HG03039 (cell line): ENCODE data around the gene FAU.
"Not testable (repeated sequence)": the region's sequence is repeated elsewhere in the genome, so short reads cannot be mapped to it uniquely, and the experiment has no call there.

ENCODE experiments used
- ATAC-seq: cut with Tn5 transposase; IDR thresholded peaks from one replicate; pipeline ENCODE4 v1.9.1; 2021; ENCODE audit warnings: mild to moderate bottlenecking, moderate library complexity; ENCODE audit not compliant: unreplicated experiment

Gene FAU

DNA sequence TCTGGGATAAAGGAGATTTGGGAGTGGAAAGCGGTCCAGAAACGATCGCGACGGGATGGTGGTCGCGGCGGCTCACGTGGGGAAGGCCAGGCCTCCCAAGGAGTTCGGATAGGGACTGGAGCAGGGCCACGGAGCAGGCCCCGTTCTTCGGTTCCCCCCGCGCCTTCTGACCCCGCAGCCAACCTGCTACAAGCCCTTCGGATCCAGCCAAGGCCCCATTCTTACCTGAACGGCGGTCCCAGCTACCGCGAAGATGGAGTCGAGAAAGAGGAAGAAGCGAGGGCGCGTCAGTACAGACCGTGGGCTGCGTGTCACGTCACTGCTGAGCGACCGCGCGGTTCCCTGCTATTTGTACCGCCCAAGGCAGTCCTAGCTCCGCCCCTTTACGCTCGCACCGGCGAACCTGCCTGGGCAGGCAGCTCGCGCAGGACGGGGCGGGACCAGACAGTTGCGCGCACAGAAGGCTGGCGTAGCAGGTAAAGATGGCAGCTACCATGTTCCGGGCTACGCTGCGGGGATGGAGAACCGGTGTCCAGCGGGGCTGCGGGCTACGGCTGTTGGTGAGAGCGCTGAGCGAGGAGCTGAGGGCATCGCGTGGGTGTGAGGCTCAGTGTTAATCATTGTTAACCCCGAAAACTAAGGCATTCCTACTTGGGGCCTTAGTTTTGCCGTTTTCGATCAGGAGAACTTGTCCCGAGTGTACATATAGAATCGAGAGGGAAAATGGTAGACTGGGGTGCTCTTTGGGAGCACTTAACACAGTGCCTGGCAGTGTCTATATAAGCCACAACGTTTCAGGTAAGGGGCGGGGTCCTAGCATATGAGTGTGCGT, at the start of gene FAU, which contains the start of gene MRPL49:
TSS of gene FAU (minus strand) at position 270 of the 832 bp plus-strand sequence. CDS start 321 bp downstream, outside the sequence.
TSS of gene MRPL49 (plus strand) at position 457 of the 832 bp plus-strand sequence. CDS start at position 483, 26 bp downstream.
- ATAC-seq: peak; percentile 62

DNA sequence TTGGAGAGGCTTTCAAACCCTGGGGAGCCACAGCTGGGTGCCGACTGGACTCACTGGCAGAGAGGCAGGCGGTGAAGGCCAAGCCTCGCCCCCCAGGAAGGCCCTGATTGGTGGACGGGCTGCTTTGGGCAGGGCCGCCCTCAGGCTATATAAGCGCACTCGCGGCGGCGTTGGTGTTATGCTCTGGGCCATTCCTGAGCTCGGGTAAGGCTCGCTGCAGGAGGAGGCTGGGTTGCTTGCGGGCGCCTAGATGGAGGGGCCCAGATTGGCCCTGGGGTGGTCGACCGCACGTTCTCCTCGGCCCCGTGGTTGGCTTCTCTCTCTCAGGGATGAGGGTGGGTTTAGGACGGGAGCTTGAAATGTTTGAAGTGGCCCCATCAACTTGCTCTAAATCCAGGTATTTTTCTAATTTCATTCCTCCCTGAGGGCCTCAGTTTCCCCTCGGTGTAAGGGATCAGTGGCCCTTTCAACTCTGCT, 48.2 kb upstream of the FAU start, which contains the start of gene SPDYC:
TSS of gene SPDYC (plus strand) at position 176 of the 477 bp plus-strand sequence. CDS start 1,125 bp downstream, outside the sequence.
- no peak for ATAC-seq

DNA sequence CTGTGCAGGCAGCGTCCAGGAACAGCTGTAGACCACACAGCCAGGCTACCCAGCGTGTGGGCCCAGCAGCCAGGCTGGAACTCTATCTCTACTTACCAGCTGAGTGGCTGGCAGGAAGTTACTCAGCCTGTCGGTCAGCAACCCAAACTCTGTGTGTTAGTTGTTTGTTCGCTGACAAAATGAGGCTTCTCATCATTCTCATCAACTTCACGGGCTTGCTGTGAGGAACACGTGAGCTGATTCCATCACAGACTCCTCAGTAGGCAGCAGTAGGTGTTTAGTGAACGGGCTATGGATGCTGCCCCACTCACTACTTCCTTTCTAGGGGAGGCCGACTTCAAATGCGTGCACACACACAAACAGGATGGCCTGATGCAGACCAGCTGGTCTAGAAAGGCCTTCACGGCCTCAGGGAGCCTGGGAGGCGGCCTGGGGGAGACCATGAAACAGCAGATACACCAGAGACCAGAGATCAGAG, 47.3 kb upstream of the FAU start:
- ATAC-seq: no peak

DNA sequence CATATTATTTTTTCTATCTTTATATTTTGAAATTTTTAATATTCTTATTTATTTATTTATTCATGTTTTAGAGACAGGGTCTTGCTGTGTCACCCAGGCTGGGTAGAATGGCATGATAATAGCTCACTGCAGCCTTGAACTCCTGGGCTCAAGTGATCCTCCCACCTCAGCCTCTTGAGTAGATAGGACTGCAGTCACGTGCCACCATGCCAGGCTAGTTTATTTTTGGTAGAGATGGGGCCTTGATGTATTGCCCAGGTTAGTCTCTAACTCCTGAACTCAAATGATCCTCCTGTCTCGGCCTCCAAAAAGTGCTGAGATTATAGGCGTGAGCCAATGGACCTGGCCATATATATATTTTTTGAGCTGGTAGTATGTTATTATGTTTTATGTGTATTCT, 45.7 kb upstream of the FAU start:
- no peak for ATAC-seq

DNA sequence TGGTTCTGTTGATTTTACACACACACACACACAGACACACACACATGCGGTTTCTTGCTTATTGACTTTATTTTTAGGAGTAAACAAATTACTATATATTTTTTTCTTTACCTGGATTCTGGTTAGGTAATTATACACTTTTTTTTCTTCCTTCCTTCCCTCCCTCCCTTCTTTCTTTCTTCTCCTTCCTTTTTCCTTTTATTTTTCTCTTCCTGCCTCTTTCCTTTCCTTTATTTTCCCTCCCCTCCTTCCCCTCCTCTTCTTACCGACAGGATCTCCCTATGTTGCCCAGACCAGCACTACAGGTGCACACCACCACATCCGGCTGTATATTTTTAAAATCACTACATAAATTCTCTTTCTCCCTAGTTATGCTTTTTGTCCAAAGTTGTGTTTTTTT, 45.0 kb upstream of the FAU start:
- no peak for ATAC-seq

DNA sequence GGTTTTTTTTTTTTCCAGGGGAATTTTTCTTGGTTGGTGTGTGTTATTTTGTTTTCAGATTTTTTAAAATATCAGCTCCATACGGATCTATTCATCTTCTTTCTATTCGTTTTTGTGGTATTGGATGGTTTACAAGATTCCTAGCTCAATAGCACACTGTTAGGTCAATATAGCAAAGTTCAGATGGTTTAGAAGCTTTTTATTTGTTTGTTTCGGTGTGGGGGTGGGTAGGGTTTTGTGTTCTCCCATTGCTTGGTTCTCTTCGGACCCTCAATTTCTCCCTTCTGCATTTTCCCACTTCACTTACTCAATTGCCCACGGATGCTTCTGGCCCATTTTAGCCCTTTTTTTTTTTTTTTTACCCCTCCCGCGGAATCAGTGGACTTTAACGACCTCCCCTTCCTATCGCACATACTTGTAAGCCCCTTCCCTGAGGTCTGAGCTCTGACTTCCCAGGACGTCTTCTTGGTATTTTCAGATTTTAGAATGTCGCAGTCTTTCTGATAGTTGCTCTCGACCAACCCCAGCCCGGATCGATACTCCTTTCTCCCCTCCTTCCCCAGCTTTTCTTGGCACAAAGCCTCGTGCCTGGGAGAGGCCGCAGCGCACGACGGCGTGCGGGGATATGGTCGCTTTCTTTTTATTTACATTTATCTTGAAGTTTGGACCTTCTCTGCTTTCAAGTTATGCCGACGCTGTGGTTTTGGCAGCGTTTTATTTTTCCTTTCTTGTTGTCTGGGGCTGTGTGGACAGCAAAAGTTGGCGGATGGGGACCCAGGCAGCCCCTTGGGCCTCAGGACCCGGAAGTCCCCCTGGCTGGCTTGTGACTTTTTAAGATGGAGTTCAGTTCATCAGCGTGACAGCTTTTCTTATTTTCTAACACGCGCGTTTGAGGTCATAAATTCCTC, 43.7 kb upstream of the FAU start:
- no peak for ATAC-seq

DNA sequence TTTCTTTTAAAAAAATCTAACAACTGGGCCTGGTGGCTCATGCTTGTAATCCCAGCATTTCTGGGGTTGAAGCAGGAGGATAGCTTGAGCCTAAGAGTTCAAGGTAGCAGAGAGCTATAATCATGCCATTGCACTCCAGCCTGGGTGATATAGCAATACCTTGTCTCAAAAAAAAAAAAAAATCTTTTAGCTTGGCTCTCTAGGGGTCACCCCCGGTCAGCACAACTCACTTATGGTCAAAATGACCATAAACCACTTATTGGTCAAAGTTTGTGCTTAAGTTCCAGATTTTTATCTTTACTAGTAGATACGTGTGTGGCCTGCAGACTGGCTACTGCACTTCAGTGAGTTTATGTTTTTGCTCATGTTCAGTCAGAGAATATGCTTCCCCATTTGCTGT, 41.8 kb upstream of the FAU start:
- ATAC-seq: no peak

DNA sequence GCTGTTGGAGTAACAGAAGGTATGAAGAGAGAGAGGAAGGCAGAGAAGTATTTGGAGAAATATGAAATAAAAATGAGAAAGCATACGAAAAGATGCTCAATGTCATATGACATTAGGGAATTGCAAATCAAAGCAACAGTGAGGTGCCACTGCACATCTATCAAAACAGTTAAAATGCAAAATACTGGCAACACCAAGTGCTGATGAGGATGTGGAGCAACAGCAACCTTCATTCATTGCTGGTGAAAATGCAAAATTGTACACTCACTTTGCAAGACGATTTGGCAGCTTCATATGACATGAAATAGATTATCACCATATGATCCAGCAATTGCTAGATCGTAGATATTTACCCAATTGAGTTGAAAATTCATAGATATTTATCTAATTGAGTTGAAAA, 38.7 kb upstream of the FAU start:
- no peak for ATAC-seq

DNA sequence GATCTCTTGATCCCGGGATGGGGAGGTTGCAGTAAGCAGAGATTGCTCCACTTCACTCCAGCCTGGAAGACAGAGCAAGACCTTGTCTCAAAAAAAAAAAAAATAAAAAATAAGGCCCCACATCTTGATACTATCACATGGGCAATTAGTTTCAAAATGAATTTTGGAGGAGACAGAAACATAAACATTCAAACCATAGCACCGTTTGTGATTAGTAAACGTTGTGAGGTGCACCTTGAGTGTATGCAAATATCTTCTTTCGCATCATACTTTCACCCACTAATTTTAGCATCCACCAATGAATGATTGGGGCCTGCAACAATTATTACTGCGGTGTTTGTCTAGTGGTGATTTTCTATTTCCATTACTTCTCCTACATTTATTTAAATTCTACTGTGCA, 37.1 kb upstream of the FAU start:
- ATAC-seq: no peak

DNA sequence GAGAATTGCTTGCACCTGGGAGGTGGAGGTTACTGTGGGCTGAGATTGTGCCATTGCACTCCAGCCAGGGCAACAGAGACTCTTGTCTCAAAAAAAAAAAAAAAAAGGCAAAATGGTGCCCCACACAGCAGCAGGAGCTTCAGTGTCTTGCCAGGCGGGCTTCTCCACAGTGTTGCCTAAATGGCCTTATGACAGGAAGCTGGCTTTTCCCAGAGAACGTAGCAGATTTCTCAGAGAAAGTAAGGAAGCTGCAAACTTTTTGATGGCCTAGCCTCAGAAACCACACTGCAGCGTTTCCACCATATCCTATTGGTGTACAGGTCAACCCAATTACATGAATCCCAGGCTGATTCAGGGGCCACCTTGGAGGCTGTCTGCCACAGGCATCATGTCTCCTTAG, 35.4 kb upstream of the FAU start:
- no peak for ATAC-seq

DNA sequence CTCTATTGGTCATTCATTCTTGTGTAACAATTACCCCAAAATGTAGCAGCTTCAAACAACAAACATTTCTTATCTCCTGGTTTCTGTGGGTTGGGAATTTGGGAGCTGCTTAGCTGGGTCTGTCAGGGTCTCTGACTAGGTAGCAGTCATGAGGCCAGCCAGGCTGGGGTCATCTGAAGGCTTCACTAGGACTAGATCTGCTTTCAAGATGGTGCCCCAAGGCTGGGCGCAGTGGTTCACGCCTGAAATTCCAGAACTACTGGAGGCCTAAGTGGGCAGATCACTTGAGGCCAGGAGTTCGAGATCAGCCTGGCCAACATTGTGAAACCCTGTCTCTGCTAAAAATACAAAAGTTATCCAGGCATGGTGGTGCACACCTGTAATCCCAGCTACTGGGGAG, 35.0 kb upstream of the FAU start:
- ATAC-seq: no peak

DNA sequence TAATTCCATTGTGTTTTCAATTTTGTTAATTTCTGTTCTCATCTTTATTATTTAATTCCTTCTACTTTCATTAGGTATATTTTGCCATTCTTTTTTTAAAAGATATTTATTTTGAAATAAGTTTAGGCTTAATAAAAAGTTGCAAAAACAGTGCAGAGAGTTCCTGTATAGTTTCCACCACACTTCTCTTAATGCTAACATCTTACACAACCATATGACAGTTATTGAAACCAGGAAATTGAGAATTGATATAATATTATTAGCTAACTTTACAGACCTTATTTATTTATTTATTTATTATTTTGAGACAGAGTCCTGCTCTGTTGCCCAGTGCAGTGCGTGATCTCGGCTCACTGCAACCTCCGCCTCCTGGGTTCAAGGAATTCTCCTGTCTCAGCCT, 34.3 kb upstream of the FAU start:
- no peak for ATAC-seq

DNA sequence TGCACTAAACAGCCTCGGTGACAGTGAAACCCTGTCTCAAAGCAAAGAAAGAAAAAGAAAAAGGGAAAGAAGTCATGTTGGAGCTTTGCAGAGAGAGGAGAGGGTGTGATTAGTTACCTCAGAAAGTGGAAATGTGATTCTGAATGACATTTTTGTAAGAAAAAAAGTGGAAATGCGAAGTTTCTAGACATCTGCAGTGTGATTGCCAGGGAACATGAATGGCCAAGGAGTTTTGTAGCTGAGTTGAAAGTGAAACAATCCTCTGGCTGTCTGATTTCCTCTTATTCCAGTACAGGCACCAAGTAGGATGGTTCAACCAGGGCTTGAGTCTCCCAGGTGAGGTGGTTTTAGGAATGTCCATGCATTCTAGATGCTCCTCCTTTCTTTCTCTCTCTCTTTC, 30.2 kb upstream of the FAU start:
- ATAC-seq: no peak

DNA sequence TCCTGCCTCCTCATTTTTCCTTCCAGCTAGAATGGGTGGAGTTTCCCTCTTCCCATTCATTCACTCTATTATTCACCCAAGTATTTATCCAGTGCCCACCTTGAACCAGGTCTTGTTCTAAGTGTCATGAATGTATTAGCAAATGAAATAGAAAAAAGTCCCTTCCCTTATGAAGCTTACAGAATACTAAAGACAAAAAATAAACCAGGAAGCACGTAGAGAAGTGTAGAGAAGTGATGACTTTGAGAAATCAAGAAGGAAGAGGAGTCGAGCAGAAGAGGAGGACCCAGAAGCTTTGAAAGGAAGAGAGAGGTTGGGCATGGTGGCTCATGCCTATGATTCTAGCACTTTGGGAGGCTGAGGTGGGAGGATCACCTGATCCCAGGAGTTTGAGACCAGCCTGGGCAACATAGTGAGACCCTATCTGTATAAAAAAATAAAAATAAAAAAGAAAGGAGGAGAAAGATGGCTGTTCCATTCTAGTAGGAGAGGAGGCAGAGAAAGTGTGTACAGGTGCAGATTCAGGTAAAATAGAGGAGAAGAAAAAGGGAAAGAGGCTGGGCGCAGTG, 29.5 kb upstream of the FAU start:
- ATAC-seq: no peak

DNA sequence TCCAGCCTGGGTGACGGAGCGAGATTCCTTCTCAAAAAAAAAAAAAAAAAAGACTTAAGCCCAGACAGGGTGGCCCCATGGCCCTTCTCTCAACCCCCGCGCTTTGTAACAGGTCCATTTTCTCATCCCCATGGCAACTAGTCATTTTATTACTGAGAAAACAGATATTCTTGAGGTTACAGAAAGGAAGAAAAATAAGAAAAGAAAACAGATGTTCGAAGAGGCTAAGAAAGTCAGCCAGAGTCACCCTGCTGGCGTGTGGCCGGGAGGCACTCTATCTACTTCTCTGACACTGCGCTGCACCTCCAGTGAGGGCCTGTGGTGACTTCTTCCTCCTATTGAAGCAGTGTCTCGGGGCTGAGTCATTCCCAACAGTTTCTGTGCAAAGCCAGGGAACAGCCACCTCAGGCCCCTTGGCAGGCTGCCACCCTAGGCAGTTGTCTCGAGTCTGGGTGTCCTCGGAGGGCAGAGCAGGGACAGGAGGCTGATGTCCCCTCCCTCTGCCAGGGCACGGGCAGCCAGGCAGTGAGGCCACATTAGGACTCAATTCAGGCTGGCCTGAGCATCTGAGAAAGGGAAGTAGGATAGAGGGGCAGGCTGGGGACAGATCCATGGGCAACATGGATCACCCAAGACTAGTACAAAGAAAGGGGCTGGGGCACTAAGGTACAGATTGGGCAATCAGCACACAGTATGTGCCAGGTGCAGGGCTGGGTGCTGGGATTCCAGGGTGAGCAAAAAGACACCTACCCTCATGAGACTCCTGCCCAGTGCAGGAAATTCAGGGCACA, 28.8 kb upstream of the FAU start:
- no peak for ATAC-seq

DNA sequence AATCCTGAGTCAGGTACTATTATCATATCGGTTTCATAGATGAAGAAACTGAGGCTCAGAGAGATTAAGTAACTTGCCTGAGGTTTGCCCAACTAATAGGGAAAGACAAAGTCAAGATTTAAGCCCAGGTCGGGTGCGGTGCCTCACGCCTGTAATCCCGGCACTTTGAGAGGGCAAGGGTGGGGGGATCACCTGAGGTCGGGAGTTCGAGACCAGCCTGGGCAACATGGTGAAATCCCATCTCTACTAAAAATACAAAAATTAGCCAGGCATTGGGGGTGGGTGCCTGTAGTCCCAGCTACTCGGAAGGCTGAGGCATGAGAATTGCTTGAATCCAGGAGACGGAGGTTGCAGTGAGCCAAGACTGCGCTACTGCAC, 28.2 kb upstream of the FAU start:
- not testable (repeated sequence) for ATAC-seq

DNA sequence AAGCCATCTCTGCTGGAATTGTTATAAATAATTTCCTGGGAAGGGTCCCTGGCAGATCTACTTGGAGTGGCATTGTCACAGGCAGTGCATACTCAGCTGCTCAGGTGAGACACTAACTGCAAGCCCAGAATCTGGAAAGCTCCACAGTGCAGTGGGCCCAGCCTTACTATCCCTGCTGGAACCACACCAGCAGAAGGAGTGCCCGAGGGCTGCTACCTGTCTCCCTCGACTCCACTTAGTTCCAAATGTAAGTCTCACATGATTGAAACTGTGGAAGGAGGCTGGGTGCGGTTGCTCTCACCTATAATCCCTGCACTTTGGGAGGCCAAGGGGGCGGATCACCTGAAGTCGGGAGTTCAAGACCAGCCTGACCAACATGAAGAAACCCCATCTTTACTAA, 26.7 kb upstream of the FAU start:
- ATAC-seq: no peak

DNA sequence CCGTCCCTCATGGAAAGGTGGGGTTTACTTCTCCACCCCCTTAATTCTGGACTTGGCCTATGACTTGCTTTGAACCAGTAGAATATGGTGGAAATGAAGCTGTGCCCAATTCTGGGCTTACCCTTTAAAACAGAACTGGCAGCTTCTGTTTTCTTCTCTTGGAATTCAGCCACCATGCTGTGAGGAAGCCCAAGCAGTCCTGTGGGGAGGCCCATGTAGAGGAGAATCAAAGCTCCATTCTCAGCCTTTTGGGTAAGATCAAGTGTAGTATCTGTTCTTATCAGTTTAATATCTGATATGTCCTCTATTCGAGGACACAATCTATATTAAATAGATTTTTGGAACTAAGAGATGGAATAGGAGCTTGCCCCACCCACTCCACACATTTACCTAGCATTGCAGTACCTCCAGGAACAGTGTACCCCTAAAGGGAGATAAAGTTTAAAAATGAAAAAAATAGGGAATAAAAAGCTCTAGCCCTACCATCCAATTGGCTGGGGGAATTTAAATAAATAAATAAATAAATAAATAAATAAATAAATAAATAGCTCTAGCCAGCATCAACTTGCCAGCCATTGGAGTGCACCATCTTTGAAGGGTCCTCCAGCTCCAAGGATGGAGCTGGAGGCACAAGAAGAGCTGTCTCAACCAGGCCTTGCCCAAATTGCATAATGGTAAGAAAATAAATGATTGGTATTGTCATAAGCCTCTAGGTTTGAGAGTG, 25.6 kb upstream of the FAU start:
- ATAC-seq: no peak

DNA sequence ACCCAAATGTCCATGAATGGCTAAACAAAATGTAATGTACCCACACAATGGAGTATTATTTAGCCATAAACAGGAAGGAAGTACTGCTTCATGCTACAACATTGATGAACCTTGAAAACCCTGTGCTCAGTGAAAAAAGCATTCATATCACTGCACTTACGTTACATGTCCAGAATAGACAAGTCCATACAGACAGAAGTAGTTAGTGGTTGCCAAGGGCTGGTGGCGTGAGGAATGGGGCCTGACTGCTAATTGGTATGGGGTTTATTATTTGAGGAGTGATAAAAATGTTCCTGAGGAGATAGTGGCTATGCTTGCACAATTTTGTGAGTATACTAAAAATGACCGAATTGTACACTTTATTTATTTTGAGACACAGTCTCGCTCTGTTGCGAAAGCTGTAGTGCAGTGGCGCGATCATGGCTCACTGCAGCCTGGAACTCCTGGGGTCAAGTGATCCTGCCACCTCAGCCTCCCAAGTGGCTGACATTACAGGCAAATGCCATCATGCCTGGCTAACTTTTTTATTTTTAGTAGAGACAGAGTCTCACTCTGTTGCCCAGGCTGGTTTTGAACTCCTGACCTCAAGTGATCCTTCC, 20.1 kb upstream of the FAU start:
- ATAC-seq: no peak
